Lung (tissue), 12 donors: ENCODE data around the gene ERCC1. TPM values are rescaled to one million over a fixed set of nuclear protein-coding genes. Genes with fewer than 3 reads are reported as not detected.
A peak's percentile ranks its signal among the peaks of the same experiment; 100 is the strongest.

Experiments used
- ATAC-seq: fragments of 200-7000 bp; cut with Tn5 transposase; one replicate; pipeline ENCODE4 v1.9.1; 2020; ENCODE audit warnings: moderate number of reproducible peaks; ENCODE audit not compliant: insufficient read depth, low FRiP score
- DNase-seq, 3 donors: peaks; one replicate each; pipeline ENCODE4 v3.0.0-alpha.2; 2013 to 2017
- H3K27ac ChIP-seq, 2 donors: one replicate each; pipeline ENCODE4 v1.5.1; 2013; ENCODE audit warnings: mild to moderate bottlenecking in 2 of 2, moderate library complexity in 2 of 2, control low read depth in 1 of 2, inconsistent platforms in 1 of 2, low read depth in 1 of 2, low read length in 1 of 2
- H3K27me3 ChIP-seq, 3 donors: one replicate each; pipeline ENCODE4 v1.5.1; 2013; ENCODE audit warnings: low read length in 2 of 3; ENCODE audit not compliant: control insufficient read depth in 3 of 3, insufficient read depth in 3 of 3
- H3K36me3 ChIP-seq, 4 donors: one replicate each; pipeline ENCODE4 v1.5.1; 2013; ENCODE audit warnings: low read length in 4 of 4, mild to moderate bottlenecking in 1 of 4, moderate library complexity in 1 of 4; ENCODE audit not compliant: control insufficient read depth in 4 of 4, insufficient read depth in 4 of 4
- H3K4me1 ChIP-seq, 5 donors: one replicate each; pipeline ENCODE4 v1.5.1; 2013; ENCODE audit warnings: low read length in 5 of 5, mild to moderate bottlenecking in 2 of 5, moderate library complexity in 1 of 5; ENCODE audit not compliant: control insufficient read depth in 5 of 5, insufficient read depth in 5 of 5
- H3K4me3 ChIP-seq: one replicate; pipeline ENCODE4 v1.5.1; 2013; ENCODE audit warnings: mild to moderate bottlenecking, control low read depth, moderate library complexity
- H3K9ac ChIP-seq, 2 donors: one replicate each; pipeline ENCODE4 v1.5.1; 2013; ENCODE audit warnings: low read length in 2 of 2, control low read depth in 1 of 2; ENCODE audit not compliant: insufficient read depth in 1 of 2
- H3K9me3 ChIP-seq, 4 donors: one replicate each; pipeline ENCODE4 v1.5.1; 2013; ENCODE audit warnings: low read length in 3 of 4, mild to moderate bottlenecking in 1 of 4, moderate library complexity in 1 of 4; ENCODE audit not compliant: control insufficient read depth in 4 of 4, insufficient read depth in 3 of 4
- CTCF ChIP-seq: IDR thresholded peaks from 2 replicates; pipeline ENCODE4 v1.5.1; 2012; ENCODE audit warnings: mild to moderate bottlenecking; ENCODE audit errors: control extremely low read depth, extremely low read depth
- WGBS, 2 donors: extraction: QIAGEN DNeasy Blood & Tissue Kit; methylation state at CpG; one replicate each; pipeline ENCODE4 v1.1.7; 2013; 5-methylcytosine and 5-hydroxymethylcytosine counted together
- polyA plus RNA-seq, 2 donors: library from polyadenylated mRNA; stranded (reverse); fragments of 200-250 nt; gene quantifications; one replicate each; pipeline ENCODE4 v1.2.1, GENCODE V29; 2013
- total RNA-seq, 2 donors: library from RNA; depleted of rRNA in 1 of 2; stranded (reverse); fragments of >200 nt in 1 of 2; gene quantifications; one replicate each; pipeline ENCODE4 v1.2.1, GENCODE V29; 2014 to 2021
- donor health status: control.
- donor health status: control.
- donor health status: Bipolar disorder and iron deficiency.
- donor health status: healthy.
- donor health status: DM: yes; HTN: yes; CAD: no.

ERCC1 gene
- total and polyA plus RNA-seq, 4 donors: 53.2 to 82.3 (median 63.2) TPM

DNA sequence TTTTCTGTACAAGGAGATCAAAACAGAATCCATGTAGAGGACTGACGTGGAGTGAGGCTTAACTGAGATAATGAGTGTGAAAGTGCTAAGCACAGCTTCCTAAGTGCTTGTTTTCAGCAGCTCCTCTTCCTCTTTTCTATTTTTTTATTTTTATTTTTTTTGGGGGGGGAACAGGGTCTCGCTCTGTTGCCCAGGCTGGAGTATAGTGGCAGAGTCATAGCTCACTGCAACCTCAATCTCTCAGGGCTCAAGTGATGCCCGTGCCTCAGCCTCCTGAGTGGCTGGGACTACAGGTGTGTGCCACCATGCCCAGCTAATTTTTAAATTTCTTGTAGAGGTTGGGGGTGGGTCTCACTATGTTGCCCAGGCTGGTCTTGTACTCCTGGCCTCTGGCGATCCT lies 38.5 kb upstream of the ERCC1 start:
- TF ChIP-seq CTCF: no peak
- DNase-seq (no peak), ATAC-seq (no peak)
- Histone ChIP-seq H3K27ac (no peak overlapping the region), H3K27me3 (peaks cover 0 to 11% (median 2%) of the 10 kb centered on the region in 3 donors), H3K36me3 (no peaks in the 10 kb centered on the region), H3K4me3 (no peak overlapping the region), H3K9me3 (no peaks in the 10 kb centered on the region), H3K9ac (no peak overlapping the region), H3K4me1 (peaks cover 0 to 2% (median 0%) of the 10 kb centered on the region in 5 donors)
- 60 to 73% methylated on average over 4 of the region's 4 CpGs for WGBS, 2 donors

GRCh38 chr19:45460807-45461347 lies 37.2 kb upstream of the ERCC1 start:
- DNase-seq: no peak
- no peak overlapping the region for H3K4me3 ChIP-seq

DNA sequence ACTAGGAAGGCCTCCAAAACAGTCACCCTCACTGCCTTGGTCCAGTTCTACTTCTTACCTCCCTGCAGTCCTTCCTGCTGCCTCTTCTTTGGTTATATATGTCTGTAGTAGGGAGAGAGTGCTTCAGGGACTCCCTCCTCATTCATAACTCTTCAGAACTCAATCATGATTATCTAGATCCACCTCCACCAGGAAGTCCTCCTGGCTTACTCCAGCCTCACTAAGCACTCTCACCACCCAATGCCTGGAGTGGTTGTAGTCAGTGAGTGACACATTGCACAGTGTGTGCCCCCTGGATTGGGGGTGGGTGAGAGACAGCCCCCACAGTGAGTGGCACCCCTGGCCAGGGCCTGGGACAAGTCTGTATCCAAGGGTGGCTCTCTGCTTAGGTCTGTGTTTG lies 34.1 kb upstream of the ERCC1 start:
- TF ChIP-seq CTCF: no peak

More at GRCh38 chr19:45460807-45461347, 37.2 kb upstream of the ERCC1 start:
- WGBS, 2 donors: 56 to 61% methylated on average over 8 of the region's 8 CpGs
- no peak for TF ChIP-seq CTCF
- no peak for ATAC-seq
- peaks cover 0 to 7% (median 2%) of the 10 kb centered on the region in 3 donors for H3K27me3 ChIP-seq
- no peaks in the 10 kb centered on the region for H3K36me3 ChIP-seq
- no peak overlapping the region for H3K27ac ChIP-seq
- H3K9me3 ChIP-seq: no peaks in the 10 kb centered on the region
- no peak overlapping the region for H3K9ac ChIP-seq
- peaks cover 0 to 6% (median 0%) of the 10 kb centered on the region in 5 donors for H3K4me1 ChIP-seq

DNA sequence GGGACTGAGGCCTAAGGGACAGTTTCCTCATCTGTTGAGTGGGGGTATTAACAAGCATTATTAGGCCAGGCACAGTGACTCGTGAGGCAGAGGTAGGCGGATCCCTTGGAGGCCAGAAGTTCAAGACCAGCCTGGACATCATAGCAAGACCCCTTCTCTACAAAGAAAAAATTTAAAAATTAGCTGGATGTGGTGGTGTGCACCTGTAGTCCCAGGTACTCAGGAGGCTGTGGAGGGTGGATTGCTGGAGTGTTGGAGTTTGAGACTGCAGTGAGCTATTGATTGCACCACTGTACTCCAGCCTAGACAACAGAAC lies 32.7 kb upstream of the ERCC1 start:
- H3K9ac ChIP-seq: peak overlapping the region in 1 of 2 donors; percentile 11
- WGBS, 2 donors: 26 to 50% methylated on average over 2 of the region's 2 CpGs
- ATAC-seq (no peak), DNase-seq (no peak)
- peak overlapping the region; percentile 77 to 93 for H3K27ac ChIP-seq
- H3K36me3 ChIP-seq: no peaks in the 10 kb centered on the region
- no peaks in the 10 kb centered on the region for H3K9me3 ChIP-seq
- no peaks in the 10 kb centered on the region for H3K27me3 ChIP-seq
- no peak for TF ChIP-seq CTCF
- no peak overlapping the region for H3K4me3 ChIP-seq
- peaks cover 0 to 15% (median 5%) of the 10 kb centered on the region in 5 donors for H3K4me1 ChIP-seq

More for the DNA sequence above, 34.1 kb upstream of the ERCC1 start:
- ATAC-seq (no peak), DNase-seq (no peak)
- H3K27ac ChIP-seq: no peak overlapping the region
- H3K9ac ChIP-seq: no peak overlapping the region
- H3K4me3 ChIP-seq: no peak overlapping the region
- H3K36me3 ChIP-seq: no peaks in the 10 kb centered on the region
- no peaks in the 10 kb centered on the region for H3K27me3 ChIP-seq
- no peaks in the 10 kb centered on the region for H3K9me3 ChIP-seq
- H3K4me1 ChIP-seq: peaks cover 0 to 15% (median 5%) of the 10 kb centered on the region in 5 donors
